Middle frontal gyrus (tissue), 1 donor: Measurements from ENCODE around the gene DNAJC15.

Experiments
- DNase-seq: peaks from one replicate; pipeline ENCODE4 v3.0.0-alpha.2; 2015; ENCODE audit warnings: low spot score; ENCODE audit errors: extremely low spot score

The DNAJC15 gene

GRCh38 chr13:43083750-43084149 lies 60.4 kb downstream of the DNAJC15 start:
- no peak for DNase-seq

GRCh38 chr13:43085545-43085944 lies 62.2 kb downstream of the DNAJC15 start:
- no peak for DNase-seq

GRCh38 chr13:43086181-43086580 lies 62.8 kb downstream of the DNAJC15 start:
- DNase-seq = no peak

- no peak for DNase-seq
Observed at GRCh38 chr13:43088093-43088511, 64.7 kb downstream of the DNAJC15 start.

- no peak for DNase-seq
Observed at GRCh38 chr13:43089912-43090498, 66.6 kb downstream of the DNAJC15 start.

DNA sequence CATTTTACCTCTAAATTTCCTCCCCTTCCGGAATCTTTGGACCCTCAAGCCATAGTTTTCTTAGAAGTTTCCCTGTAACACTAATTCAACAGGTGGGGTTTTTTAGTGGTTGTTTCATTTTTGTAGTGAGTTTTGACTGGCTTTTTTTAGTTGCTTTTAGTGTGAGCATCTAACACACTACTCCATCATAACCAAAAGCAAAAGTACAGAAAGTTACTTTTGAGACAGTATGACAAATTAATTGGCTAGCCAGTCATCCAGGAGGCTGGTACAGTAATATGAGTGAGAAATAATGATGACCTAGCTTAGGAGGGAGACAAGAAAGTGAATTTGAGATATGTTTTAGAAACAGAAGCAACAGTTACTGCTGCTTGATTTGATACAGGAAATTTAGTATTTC lies 71.5 kb downstream of the DNAJC15 start:
- DNase-seq = no peak

- DNase-seq = no peak
Observed at GRCh38 chr13:43095771-43096719, 72.7 kb downstream of the DNAJC15 start.

DNA sequence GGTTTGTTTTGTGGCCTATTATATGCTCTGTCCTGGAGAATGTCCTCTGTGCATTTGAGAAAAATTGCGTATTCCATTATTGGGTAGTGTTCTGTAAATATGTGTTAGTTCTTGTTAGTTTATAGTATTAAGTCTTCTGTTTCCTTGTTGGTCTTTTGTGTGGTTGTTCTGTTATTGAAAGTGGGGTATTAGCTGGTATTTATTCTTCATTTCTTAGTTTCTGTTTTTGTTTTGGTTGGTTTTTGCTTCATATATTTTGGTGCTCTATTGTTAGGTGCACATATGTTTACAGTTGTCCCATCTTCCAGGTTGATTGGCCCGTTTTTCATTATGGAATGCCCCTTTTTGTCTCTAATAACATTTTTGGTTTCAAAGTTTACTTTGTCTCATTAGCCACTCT lies 77.3 kb downstream of the DNAJC15 start:
- DNase-seq = no peak

GRCh38 chr13:43102304-43102703 lies 78.9 kb downstream of the DNAJC15 start:
- no peak for DNase-seq

DNA sequence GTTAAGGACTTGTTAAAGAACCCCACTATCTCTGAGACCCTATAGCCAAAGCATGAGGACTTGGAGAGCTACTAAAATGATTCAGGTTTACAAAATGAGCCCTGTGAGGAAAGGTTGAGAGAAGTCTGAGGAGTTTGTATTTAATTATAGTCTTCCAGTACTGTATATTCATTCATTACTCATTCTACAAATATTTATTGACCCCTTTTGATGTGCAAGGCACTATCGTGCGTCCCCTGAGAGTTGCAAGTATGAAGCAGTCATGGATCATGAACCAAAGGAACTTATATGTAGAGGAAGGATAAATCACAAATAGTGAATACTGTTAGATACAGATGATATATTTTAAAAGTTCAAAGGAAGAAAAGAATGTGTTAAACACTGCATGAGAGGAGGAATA lies 84.4 kb downstream of the DNAJC15 start:
- DNase-seq = no peak

GRCh38 chr13:43110036-43110435 lies 86.7 kb downstream of the DNAJC15 start:
- no peak for DNase-seq

DNA sequence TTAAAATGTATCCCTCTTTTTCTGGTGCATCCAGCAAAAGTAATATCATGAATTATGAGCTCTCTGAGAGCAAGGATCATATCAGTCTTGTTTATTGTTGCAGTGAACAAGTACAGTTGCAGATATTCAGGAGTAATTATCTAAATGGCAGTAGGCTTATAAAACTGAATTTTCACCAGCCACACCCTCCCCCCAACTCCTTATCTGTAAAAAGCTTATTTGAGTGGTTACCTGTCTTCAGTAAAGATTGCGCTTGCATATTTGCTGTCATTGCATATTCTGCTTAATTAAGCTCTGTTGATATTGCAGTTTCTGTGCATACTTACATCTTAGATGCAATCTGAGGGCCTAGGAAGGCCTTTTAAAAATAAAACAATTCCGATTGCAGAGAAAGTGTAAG lies 87.3 kb downstream of the DNAJC15 start:
- no peak for DNase-seq

DNA sequence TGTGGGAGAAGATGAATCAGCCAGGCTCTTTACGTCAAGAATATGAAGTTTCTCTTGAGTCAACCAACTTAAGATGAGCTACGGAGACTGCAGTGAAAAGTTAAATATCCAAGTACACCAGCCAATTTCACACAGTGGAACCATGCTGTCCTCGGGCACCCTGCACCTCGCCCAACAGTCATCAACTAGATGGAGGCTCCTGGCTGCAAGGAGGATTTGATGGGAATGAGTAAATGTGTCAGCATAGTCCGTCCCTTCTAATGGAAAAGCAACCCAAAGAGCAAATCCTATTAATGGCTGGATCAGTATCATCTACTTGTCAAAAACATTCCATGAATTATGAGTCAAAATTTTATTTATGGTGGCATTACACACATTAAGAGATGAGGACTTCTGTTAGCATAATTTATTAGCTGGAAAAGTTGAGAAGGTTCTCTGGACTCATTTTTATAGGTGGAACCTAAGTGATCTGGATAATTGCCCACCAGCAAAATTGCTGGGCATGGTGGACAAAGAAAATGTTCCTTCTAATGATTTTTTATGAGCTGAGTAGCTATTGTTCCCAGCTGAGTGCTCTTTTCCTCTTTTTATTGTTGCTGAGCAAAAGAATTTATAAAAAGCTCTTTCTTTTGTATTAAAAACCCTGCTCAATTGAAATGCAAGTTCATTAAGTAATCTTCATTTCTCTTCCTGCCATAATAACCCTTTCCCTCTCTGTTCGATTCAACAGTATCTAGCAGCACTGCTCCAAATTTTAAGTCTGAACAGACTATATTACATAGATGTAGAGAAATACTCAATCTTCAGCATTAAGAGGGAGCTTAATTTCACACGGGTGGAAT lies 88.4 kb downstream of the DNAJC15 start:
- DNase-seq = no peak

GRCh38 chr13:43113603-43114002 lies 90.2 kb downstream of the DNAJC15 start:
- DNase-seq = no peak

DNA sequence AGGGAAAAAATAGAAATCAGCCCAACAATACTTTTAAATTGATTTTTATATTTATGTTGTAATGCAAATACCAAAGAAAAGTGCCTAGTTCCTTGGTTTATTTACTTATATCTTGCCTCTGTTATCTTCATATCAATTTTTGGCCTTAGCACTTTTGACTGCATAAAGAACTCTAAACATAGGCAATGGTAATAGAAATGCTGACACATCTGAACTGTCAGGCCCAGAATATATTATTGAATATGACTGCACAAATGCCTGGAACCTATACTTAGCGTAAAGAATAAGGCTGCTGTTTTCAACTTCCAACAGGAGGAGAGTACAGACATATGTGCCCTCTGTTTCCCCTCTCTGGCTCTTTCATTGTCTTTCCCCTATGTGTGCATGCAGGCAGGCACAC lies 91.1 kb downstream of the DNAJC15 start:
- no peak for DNase-seq

DNA sequence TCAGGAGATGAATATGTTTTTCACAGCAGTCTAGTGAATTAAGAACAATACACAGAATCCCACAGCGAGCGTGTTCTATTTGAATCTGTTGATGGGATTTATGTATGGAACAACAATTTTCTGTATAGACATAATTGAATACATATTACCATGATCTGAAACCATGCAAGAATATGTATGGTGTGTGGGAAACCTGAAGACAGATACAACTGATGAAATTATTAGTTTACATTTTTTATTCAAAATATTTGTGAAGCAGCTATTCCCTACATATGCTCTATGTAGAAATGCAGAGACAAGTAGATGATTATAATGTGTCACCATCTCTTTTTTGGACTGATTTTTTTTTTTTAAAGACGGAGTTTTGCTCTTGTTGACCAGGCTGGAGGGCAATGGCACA lies 91.8 kb downstream of the DNAJC15 start:
- DNase-seq = no peak

GRCh38 chr13:43116242-43116641 lies 92.9 kb downstream of the DNAJC15 start:
- DNase-seq = no peak

DNA sequence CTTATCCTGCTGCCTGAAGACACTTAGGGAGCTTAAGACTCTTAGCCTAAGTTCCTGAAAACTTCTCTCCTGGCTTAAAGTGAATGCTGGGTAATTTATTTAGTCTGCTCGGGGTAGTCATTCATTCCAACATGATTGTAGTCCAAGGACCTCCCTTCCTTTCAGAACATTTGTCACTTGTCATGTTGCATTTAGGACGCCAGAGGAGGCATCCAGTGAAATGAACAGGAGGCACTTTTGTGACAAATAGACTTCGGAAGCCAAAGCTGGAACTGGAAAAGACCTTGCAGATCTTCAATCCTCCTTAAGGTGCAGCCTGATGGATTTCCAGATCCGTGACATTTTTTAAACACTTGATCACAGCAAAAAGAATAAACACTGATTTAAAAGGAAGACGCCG lies 95.1 kb downstream of the DNAJC15 start:
- no peak for DNase-seq

GRCh38 chr13:43119206-43119605 lies 95.8 kb downstream of the DNAJC15 start:
- no peak for DNase-seq

- DNase-seq = no peak
Observed at GRCh38 chr13:43122791-43123190, 99.4 kb downstream of the DNAJC15 start.

DNA sequence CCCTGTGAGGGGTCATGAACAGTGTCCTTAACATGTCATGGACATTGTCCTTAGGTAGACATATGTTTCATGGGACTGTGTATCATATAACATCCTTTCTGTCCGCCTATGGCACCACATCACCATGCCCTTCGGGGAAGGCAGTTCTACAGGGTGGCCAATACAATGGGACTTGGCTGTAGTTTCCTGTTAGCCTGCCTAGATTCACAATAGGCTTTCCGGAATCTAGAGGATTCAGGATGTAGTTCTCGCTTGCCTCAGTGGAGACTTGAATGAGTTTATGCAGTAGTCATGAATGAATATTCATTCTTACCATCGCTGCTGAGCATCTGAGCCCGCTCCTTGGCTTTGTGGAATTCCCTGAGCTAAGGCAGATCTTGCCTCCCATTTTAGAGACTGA lies 100.5 kb downstream of the DNAJC15 start:
- DNase-seq = no peak

DNA sequence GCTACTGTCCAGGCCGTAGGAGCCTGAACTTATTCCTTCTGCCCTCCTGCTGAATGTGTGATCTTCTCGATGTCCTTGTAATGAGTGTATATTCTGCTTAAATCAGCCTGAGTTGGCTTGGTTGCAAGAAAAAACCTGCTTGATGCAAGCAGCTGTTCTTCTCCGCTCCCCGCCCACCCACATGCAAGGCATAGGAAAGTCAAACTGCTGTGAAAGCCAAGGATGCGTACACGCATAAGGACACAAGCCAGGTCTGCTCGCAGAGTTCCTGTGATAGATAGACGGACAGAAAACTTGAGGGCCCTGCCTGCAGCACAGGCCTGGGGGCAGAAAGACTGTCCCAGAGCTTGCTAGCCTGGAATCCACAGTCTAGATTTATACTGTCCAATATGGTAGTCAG lies 101.1 kb downstream of the DNAJC15 start:
- DNase-seq = peak; percentile 38
